Neuronal stem cell (in vitro differentiated cells): ENCODE results near the gene DOCK8.

Experiments used
- DNase-seq: peaks from one replicate; pipeline ENCODE4 v3.0.0-alpha.2; 2013; ENCODE audit warnings: low spot score
- H2AFZ ChIP-seq: one replicate; pipeline ENCODE4 v1.6.1; 2013; ENCODE audit warnings: mild to moderate bottlenecking, low read length, inconsistent platforms
- H2AK5ac ChIP-seq: 2 replicates; pipeline ENCODE4 v1.6.1; 2013; ENCODE audit warnings: low read depth, mild to moderate bottlenecking, inconsistent platforms, low read length, moderate library complexity, mixed read lengths
- H2BK120ac ChIP-seq: 2 replicates; pipeline ENCODE4 v1.6.1; 2013; ENCODE audit warnings: low read depth, mild to moderate bottlenecking, inconsistent platforms, low read length, moderate library complexity, mixed read lengths
- H2BK12ac ChIP-seq: one replicate; pipeline ENCODE4 v1.6.1; 2013; ENCODE audit warnings: low read length, inconsistent platforms
- H2BK15ac ChIP-seq: 2 replicates; pipeline ENCODE4 v1.6.1; 2013; ENCODE audit warnings: mild to moderate bottlenecking, low read length, inconsistent platforms, mixed read lengths
- H2BK5ac ChIP-seq: one replicate; pipeline ENCODE4 v1.6.1; 2013; ENCODE audit warnings: inconsistent platforms, mild to moderate bottlenecking, low read length, moderate library complexity
- H3K14ac ChIP-seq: one replicate; pipeline ENCODE4 v1.6.1; 2013; ENCODE audit warnings: low read length, inconsistent platforms
- H3K18ac ChIP-seq: 2 replicates; pipeline ENCODE4 v1.6.1; 2013; ENCODE audit warnings: low read length, inconsistent platforms
- H3K23ac ChIP-seq: 2 replicates; pipeline ENCODE4 v1.6.1; 2013; ENCODE audit warnings: low read depth, mild to moderate bottlenecking, mixed read lengths, low read length, inconsistent platforms; ENCODE audit not compliant: poor library complexity
- H3K27ac ChIP-seq: replicated peaks from 3 replicates; pipeline ENCODE4 v1.5.1; 2013; ENCODE audit warnings: low read length, inconsistent platforms
- H3K27me3 ChIP-seq, 3 experiments: 2 replicates each; pipeline ENCODE4 v1.6.1; 2013; ENCODE audit warnings: low read length in 3 of 3, mild to moderate bottlenecking in 2 of 3, inconsistent platforms in 1 of 3, low read depth in 1 of 3, mixed read lengths in 1 of 3, moderate library complexity in 1 of 3; ENCODE audit not compliant: control insufficient read depth in 3 of 3, insufficient read depth in 3 of 3
- H3K36me3 ChIP-seq, 2 donors: replicated peaks in 1 of 2; 2 replicates each; pipeline ENCODE4 v1.6.1; 2013; ENCODE audit warnings: low read length in 2 of 2; ENCODE audit not compliant: control insufficient read depth in 2 of 2, insufficient read depth in 2 of 2
- H3K4ac ChIP-seq: 2 replicates; pipeline ENCODE4 v1.6.1; 2013; ENCODE audit warnings: inconsistent platforms, mild to moderate bottlenecking, low read length, moderate library complexity
- H3K4me1 ChIP-seq, 2 donors: 1 replicate in 1 of 2; 2 replicates in 1 of 2; pipeline ENCODE4 v1.6.1; 2013; ENCODE audit warnings: low read length in 2 of 2, low read depth in 1 of 2; ENCODE audit not compliant: control insufficient read depth in 2 of 2, insufficient read depth in 1 of 2
- H3K4me2 ChIP-seq: one replicate; pipeline ENCODE4 v1.6.1; 2013; ENCODE audit warnings: mild to moderate bottlenecking, low read length, inconsistent platforms; ENCODE audit not compliant: insufficient read depth, poor library complexity, severe bottlenecking
- H3K4me3 ChIP-seq, 2 donors: 2 replicates each; pipeline ENCODE4 v1.5.1; 2013; ENCODE audit warnings: low read length in 2 of 2, mild to moderate bottlenecking in 2 of 2, inconsistent platforms in 1 of 2, moderate library complexity in 1 of 2
- H3K79me1 ChIP-seq: one replicate; pipeline ENCODE4 v1.6.1; 2013; ENCODE audit warnings: low read depth, mild to moderate bottlenecking, inconsistent platforms, low read length, moderate library complexity
- H3K9ac ChIP-seq: one replicate; pipeline ENCODE4 v1.6.1; 2013; ENCODE audit warnings: mild to moderate bottlenecking, low read depth, low read length, inconsistent platforms; ENCODE audit not compliant: poor library complexity
- H3K9me3 ChIP-seq, 2 donors: replicated peaks in 1 of 2; 2 replicates each; pipeline versions ENCODE3 to v1.6.1; 2013; ENCODE audit warnings: low read length in 2 of 2, mild to moderate bottlenecking in 2 of 2, inconsistent platforms in 1 of 2, low read depth in 1 of 2, mixed read lengths in 1 of 2, moderate library complexity in 1 of 2; ENCODE audit not compliant: control insufficient read depth in 2 of 2, insufficient read depth in 1 of 2
- H4K8ac ChIP-seq: one replicate; pipeline ENCODE4 v1.6.1; 2013; ENCODE audit warnings: low read depth, mild to moderate bottlenecking, inconsistent platforms, low read length, moderate library complexity
- H4K91ac ChIP-seq: one replicate; pipeline ENCODE4 v1.6.1; 2013; ENCODE audit warnings: low read length, low read depth, mild to moderate bottlenecking, inconsistent platforms; ENCODE audit not compliant: poor library complexity
- WGBS, 2 donors: extraction: QIAGEN DNeasy Blood & Tissue Kit; methylation state at CpG; one replicate each; pipeline ENCODE4 v1.1.7; 2013; ENCODE audit warnings: missing lambda C conversion rate in 2 of 2, mixed read lengths in 1 of 2; ENCODE audit not compliant: insufficient read length in 2 of 2, insufficient replicate concordance in 1 of 2; ENCODE audit errors: extremely low coverage in 2 of 2; 5-methylcytosine and 5-hydroxymethylcytosine counted together

Gene DOCK8

DNA sequence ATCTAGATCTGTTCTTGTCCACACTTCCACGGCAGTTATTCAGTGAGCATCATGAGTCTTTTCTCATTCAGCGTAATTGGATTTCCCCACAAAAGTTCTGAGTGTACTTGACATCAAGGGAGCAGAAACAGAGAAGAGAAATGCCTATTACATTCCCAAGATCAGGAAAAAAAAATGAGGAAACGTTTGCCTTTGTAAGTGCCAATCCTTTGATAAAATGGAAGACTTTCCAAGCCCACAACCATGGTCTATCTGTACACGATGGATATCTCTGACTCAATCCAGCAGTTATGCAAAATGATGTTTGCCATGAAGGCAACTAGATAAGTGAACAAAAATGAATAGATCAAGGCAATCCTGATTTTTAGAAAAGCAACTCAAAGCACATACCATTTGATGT is 235.9 kb downstream of the DOCK8 start:
- Histone ChIP-seq H3K14ac (no peak overlapping the region), H3K9ac (no peak overlapping the region), H3K79me1 (no peaks in the 10 kb centered on the region), H2BK12ac (no peak overlapping the region), H3K4me3 (no peak overlapping the region), H3K27me3 (no peaks in the 10 kb centered on the region), H3K27ac (no peak overlapping the region), H2AFZ (no peak overlapping the region), H2AK5ac (no peak overlapping the region), H3K4me1 (no peaks in the 10 kb centered on the region), H3K4ac (no peak overlapping the region), H3K18ac (no peak overlapping the region), H3K4me2 (no peak overlapping the region), H3K36me3 (no peaks in the 10 kb centered on the region), H3K9me3 (peaks cover 0 to 5% of the 10 kb centered on the region in 2 donors), H2BK120ac (no peak overlapping the region), H3K23ac (no peak overlapping the region), H4K91ac (no peak overlapping the region), H4K8ac (no peak overlapping the region), H2BK5ac (no peak overlapping the region), H2BK15ac (no peak overlapping the region)
- no CpG with 5 or more reads among the region's 4 CpGs for WGBS, 2 donors
- DNase-seq = no peak

DNA sequence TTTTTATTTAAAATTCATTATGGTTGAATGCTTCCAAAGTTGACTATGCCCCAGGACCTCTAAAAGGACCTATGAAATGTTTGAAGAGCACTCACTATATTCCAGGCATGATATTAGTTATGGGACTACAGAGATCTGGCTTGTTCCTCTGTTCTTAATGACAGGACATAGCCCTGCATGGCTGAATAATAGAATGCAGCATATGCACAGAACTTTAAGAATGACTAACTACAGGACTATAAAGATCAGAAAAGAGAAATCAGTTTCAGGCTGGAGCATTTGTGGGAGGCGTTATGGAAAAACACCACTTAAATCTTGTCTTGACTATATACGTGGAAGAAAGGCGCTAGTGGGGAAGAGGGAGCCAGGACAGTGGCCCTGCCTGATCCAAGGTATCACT is 239.2 kb downstream of the DOCK8 start:
- Histone ChIP-seq H3K79me1 (no peaks in the 10 kb centered on the region), H3K27ac (no peak overlapping the region), H2BK15ac (no peak overlapping the region), H3K36me3 (no peaks in the 10 kb centered on the region), H3K4me3 (no peak overlapping the region), H3K14ac (no peak overlapping the region), H3K4me1 (no peaks in the 10 kb centered on the region), H3K9me3 (peaks cover 0 to 2% of the 10 kb centered on the region in 2 donors), H2BK5ac (no peak overlapping the region), H2BK120ac (no peak overlapping the region), H3K9ac (no peak overlapping the region), H2BK12ac (no peak overlapping the region), H3K18ac (no peak overlapping the region), H2AFZ (no peak overlapping the region), H3K23ac (no peak overlapping the region), H4K91ac (no peak overlapping the region), H2AK5ac (no peak overlapping the region), H4K8ac (no peak overlapping the region), H3K27me3 (no peaks in the 10 kb centered on the region), H3K4me2 (no peak overlapping the region), H3K4ac (no peak overlapping the region)
- DNase-seq = no peak
- no CpG with 5 or more reads among the region's 3 CpGs for WGBS, 2 donors

GRCh38 chr9:456365-456764 is 241.7 kb downstream of the DOCK8 start:
- H2AFZ ChIP-seq = peak overlapping the region; percentile 38
- DNase-seq = no peak
- H2BK12ac ChIP-seq = no peak overlapping the region
- H3K27ac ChIP-seq = no peak overlapping the region
- no peaks in the 10 kb centered on the region for H3K27me3 ChIP-seq
- H3K18ac ChIP-seq = no peak overlapping the region
- H2AK5ac ChIP-seq = no peak overlapping the region
- no peak overlapping the region for H4K8ac ChIP-seq
- no peak overlapping the region for H4K91ac ChIP-seq
- H3K9me3 ChIP-seq = peaks cover 0 to 2% of the 10 kb centered on the region in 2 donors
- peak overlapping the region in 1 of 2 donors; percentile 21 for H3K4me3 ChIP-seq
- H3K4me2 ChIP-seq = no peak overlapping the region
- H3K36me3 ChIP-seq = no peaks in the 10 kb centered on the region
- H3K79me1 ChIP-seq = no peaks in the 10 kb centered on the region
- peaks cover 0 to 2% of the 10 kb centered on the region in 2 donors for H3K4me1 ChIP-seq
- no peak overlapping the region for H3K9ac ChIP-seq
- no CpG with 5 or more reads among the region's 6 CpGs for WGBS, 2 donors
- no peak overlapping the region for H3K23ac ChIP-seq
- no peak overlapping the region for H2BK15ac ChIP-seq
- H2BK5ac ChIP-seq = no peak overlapping the region
- no peak overlapping the region for H3K4ac ChIP-seq
- no peak overlapping the region for H3K14ac ChIP-seq
- H2BK120ac ChIP-seq = no peak overlapping the region

DNA sequence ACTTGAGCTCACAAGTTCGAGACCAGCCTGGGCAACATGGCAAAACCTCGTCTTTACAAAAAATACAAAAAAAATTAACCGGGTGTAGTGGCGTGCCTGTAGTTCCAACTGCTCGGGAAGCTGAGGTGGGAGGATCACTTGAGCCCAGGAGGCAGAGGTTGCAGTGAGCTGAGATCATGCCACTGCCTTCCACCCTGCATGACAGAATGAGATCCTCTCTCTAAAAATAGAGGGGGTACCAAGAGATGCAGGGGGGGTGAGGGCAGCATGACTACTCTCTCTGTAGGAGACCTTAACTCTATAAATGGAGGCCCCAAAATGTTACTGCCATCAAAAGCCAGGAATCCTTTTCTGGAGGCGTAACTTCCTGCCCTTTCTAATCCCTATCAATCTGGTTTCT is 243.9 kb downstream of the DOCK8 start:
- H3K27ac ChIP-seq = no peak overlapping the region
- no peak overlapping the region for H3K4me2 ChIP-seq
- no peak overlapping the region for H3K4ac ChIP-seq
- no peak overlapping the region for H4K8ac ChIP-seq
- no peaks in the 10 kb centered on the region for H3K79me1 ChIP-seq
- H3K9me3 ChIP-seq = peaks cover 0 to 2% of the 10 kb centered on the region in 2 donors
- H2BK120ac ChIP-seq = no peak overlapping the region
- no peak overlapping the region for H2BK5ac ChIP-seq
- peaks cover 0 to 2% of the 10 kb centered on the region in 2 donors for H3K4me1 ChIP-seq
- WGBS, 2 donors = no CpG with 5 or more reads among the region's 6 CpGs
- no peaks in the 10 kb centered on the region for H3K36me3 ChIP-seq
- no peak overlapping the region for H3K9ac ChIP-seq
- no peak overlapping the region for H2BK15ac ChIP-seq
- no peak overlapping the region for H3K18ac ChIP-seq
- H3K4me3 ChIP-seq = no peak overlapping the region
- no peak overlapping the region for H2AK5ac ChIP-seq
- no peak overlapping the region for H4K91ac ChIP-seq
- H3K23ac ChIP-seq = no peak overlapping the region
- no peak overlapping the region for H2BK12ac ChIP-seq
- H3K14ac ChIP-seq = no peak overlapping the region
- DNase-seq = no peak
- H2AFZ ChIP-seq = peak overlapping the region; percentile 79
- no peaks in the 10 kb centered on the region for H3K27me3 ChIP-seq
